Tibial nerve (tissue), 4 donors: ENCODE measurements around the gene TMED6. TPM values are rescaled to one million over a fixed set of nuclear protein-coding genes. Genes with fewer than 3 reads are reported as not detected.
A peak's percentile ranks its signal among the peaks of the same experiment; 100 is the strongest.

Experiments used
- DNase-seq, 2 donors: peaks; one replicate each; pipeline ENCODE4 v3.0.0-alpha.2; 2019; ENCODE audit warnings: low spot score in 2 of 2
- H3K27ac ChIP-seq, 4 donors: fragments of 200-600 bp; sonication (generic) in 3 of 4; one replicate each; pipeline ENCODE4 v1.5.1; 2017 to 2019; ENCODE audit warnings: mild to moderate bottlenecking in 1 of 4
- H3K27me3 ChIP-seq, 2 donors: fragments of 200-600 bp; sonication (generic) in 1 of 2; one replicate each; pipeline versions ENCODE4 v1.5.1 to v1.6.0; 2017 to 2019
- H3K36me3 ChIP-seq, 3 donors: fragments of 200-600 bp; sonication (generic); one replicate each; pipeline ENCODE4 v1.5.1; 2018 to 2019
- H3K4me1 ChIP-seq, 4 donors: fragments of 200-600 bp; sonication (generic) in 3 of 4; one replicate each; pipeline ENCODE4 v1.5.1; 2017 to 2019
- H3K4me3 ChIP-seq, 4 donors: fragments of 200-600 bp; sonication (generic) in 3 of 4; one replicate each; pipeline ENCODE4 v1.5.1; 2017 to 2019; ENCODE audit warnings: mild to moderate bottlenecking in 1 of 4, moderate library complexity in 1 of 4
- H3K9me3 ChIP-seq, 4 donors: fragments of 200-600 bp; sonication (generic) in 3 of 4; one replicate each; pipeline ENCODE4 v1.5.1; 2017 to 2019
- EP300 ChIP-seq, 2 donors: sonication (generic); formaldehyde crosslinking; IDR thresholded peaks; one replicate each; pipeline ENCODE4 v1.6.1; 2017; ENCODE audit warnings: antibody characterized with exemption in 2 of 2, mild to moderate bottlenecking in 1 of 2
- POLR2A ChIP-seq, 2 donors: fragments of 450-650 bp; IDR thresholded peaks; one replicate each; pipeline ENCODE4 v1.6.1; 2017; ENCODE audit warnings: antibody characterized with exemption in 2 of 2, mild to moderate bottlenecking in 2 of 2, moderate library complexity in 2 of 2
- WGBS, 2 donors: methylation state at CpG; one replicate each; pipeline ENCODE4 v1.1.5; 2018; 5-methylcytosine and 5-hydroxymethylcytosine counted together
- total RNA-seq, 4 donors: library from RNA; depleted of rRNA; stranded (reverse); fragments of >200 nt; gene quantifications; one replicate each; pipeline ENCODE4 v1.1.0, GENCODE V29; 2016
- TF ChIP-seq, protein P1 (sequence below), 5 experiments: fragments of 200-600 bp in 3 of 5; fragments of 450-650 bp in 2 of 5; sonication (generic) in 3 of 5; IDR thresholded peaks; one replicate each; pipeline ENCODE4 v1.5.1; 2016 to 2019; ENCODE audit warnings: antibody characterized with exemption in 5 of 5, mild to moderate bottlenecking in 3 of 5, moderate library complexity in 2 of 5

Gene TMED6
- not detected for total RNA-seq

DNA sequence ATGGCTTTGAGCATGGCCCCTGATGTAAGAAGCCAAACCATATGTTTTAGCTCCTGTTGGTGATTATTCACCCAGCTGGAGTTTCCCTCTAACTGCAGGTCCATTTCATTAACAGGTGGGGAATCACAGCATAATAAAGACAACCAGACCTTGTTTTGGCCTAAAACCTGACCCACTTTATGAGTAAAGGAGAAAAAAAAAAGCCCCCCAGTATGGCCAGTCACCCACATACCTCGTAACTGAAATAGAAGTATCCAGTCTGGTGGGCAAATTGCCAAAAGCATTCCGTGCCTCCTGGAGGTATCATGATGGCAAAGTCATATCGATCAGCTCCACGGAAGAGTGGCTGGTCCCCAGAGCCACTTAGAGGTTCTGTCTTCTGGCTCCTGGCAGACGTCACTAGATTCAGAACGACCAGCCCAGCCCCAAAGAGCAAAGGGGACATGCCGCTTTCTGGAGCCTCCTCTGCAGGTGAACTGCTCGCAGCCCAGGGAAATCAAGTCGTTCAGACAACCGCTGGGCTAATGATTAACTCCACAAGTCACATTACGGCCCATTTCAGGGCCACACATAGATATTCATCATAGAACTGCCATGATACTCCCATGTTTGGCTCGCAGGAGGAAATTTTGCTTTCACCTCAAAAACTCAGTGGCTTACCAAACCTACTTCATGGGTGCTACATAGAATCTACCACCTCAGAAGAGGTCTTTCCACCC, at the start of gene TMED6:
TSS of gene TMED6 (minus strand) at position 478 of the 719 bp plus-strand sequence. CDS start at position 445, 33 bp downstream.
- 67% methylated on average over 12 of the region's 12 CpGs for WGBS, 2 donors
- Histone ChIP-seq H3K4me1 (no peaks in the 10 kb centered on the region), H3K4me3 (no peak within 1 kb of the TSS), H3K36me3 (peaks cover 0 to 73% (median 4%) of the 10 kb centered on the region in 3 donors), H3K9me3 (no peaks in the 10 kb centered on the region), H3K27me3 (no peaks in the 10 kb centered on the region), H3K27ac (no peak within 1 kb of the TSS)
- DNase-seq, result no peak
- TF ChIP-seq POLR2A (IDR thresholded peaks at IDR 0.05) (no peak), EP300 (IDR thresholded peaks at IDR 0.05) (no peak)
- TF ChIP-seq, protein P1, sequence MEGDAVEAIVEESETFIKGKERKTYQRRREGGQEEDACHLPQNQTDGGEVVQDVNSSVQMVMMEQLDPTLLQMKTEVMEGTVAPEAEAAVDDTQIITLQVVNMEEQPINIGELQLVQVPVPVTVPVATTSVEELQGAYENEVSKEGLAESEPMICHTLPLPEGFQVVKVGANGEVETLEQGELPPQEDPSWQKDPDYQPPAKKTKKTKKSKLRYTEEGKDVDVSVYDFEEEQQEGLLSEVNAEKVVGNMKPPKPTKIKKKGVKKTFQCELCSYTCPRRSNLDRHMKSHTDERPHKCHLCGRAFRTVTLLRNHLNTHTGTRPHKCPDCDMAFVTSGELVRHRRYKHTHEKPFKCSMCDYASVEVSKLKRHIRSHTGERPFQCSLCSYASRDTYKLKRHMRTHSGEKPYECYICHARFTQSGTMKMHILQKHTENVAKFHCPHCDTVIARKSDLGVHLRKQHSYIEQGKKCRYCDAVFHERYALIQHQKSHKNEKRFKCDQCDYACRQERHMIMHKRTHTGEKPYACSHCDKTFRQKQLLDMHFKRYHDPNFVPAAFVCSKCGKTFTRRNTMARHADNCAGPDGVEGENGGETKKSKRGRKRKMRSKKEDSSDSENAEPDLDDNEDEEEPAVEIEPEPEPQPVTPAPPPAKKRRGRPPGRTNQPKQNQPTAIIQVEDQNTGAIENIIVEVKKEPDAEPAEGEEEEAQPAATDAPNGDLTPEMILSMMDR (IDR thresholded peaks at IDR 0.05), result no peak

DNA sequence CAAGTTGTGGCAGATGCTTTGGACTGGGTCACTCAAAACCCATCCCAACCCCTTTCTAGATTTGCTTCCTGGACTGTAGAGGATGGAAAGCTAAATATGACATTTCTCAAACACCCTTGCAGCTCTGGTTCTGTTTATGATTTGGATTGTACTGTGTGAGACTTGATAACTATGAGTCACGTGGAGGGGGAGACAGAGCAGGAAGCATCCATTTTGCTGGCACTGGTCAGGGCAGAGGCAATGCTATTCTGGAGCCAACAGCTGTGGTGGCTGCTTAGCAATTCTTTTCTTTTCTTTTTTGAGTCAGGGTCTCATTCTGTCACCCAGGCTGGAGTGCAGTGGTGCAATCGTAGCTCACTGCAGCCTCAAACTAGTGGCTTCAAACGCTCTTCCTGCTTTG, 47.8 kb upstream of the TMED6 start:
- DNase-seq, result no peak
- Histone ChIP-seq H3K4me3 (no peak overlapping the region), H3K36me3 (no peaks in the 10 kb centered on the region), H3K27ac (no peak overlapping the region), H3K27me3 (no peaks in the 10 kb centered on the region), H3K9me3 (no peaks in the 10 kb centered on the region), H3K4me1 (peaks cover 0 to 44% (median 20%) of the 10 kb centered on the region in 4 donors)
- TF ChIP-seq, protein P1 (IDR thresholded peaks at IDR 0.05), result no peak
- TF ChIP-seq POLR2A (IDR thresholded peaks at IDR 0.05), result no peak
- no peak for TF ChIP-seq EP300 (IDR thresholded peaks at IDR 0.05)
- 71 to 73% methylated on average over 3 of the region's 3 CpGs for WGBS, 2 donors

DNA sequence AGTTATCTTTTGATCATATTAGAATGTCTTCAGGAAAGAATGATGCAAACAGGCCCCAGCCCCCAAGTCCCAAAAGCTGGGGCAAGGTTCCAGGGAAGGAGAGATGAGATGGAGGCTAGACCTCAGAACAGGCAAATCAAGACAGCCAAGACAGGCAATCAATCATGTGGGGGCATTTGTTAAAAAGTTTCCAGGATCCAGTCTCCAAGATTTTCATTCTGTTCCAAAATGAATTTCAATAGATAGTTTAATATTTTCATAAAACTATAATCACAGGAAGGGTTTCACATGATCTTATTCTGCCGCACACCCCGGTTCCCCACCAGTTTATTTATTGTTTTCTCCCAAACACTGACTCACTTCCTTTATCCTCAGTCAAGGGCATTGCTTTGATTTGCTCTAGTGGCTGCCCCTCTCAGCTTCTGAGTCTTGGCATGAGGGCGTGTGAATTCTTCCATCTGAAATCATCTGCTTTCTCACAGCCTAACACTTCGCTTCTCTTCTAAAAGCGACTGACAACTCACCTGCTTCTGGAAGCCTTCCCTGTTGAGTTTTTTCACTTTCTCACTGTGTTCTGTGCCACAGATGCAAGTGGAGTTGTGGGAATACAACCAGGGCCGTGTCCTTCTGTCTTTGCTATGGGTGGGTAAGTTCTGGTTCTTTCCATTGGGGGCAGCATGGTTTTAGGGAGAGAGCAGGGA, 46.4 kb upstream of the TMED6 start:
- peak in 1 of 2 donors; percentile 57 for DNase-seq
- Histone ChIP-seq H3K9me3 (no peaks in the 10 kb centered on the region), H3K36me3 (no peaks in the 10 kb centered on the region), H3K4me1 (peaks cover 0 to 36% (median 16%) of the 10 kb centered on the region in 4 donors), H3K27ac (peak overlapping the region; percentile 77 to 93 (median 89)), H3K27me3 (no peaks in the 10 kb centered on the region), H3K4me3 (no peak overlapping the region)
- WGBS, 2 donors, result 26 to 33% methylated on average over 6 of the region's 6 CpGs
- TF ChIP-seq, protein P1 (IDR thresholded peaks at IDR 0.05), result peak; percentile 39 to 74 (median 57)
- TF ChIP-seq POLR2A (IDR thresholded peaks at IDR 0.05) (no peak), EP300 (IDR thresholded peaks at IDR 0.05) (peak in 1 of 2 donors; percentile 30)

GRCh38 chr16:69396187-69397061, 44.8 kb upstream of the TMED6 start:
- no peaks in the 10 kb centered on the region for H3K27me3 ChIP-seq
- H3K9me3 ChIP-seq, result no peaks in the 10 kb centered on the region
- H3K27ac ChIP-seq, result peak overlapping the region; percentile 77 to 93 (median 89)
- H3K4me3 ChIP-seq, result peak overlapping the region in 1 of 4 donors; percentile 2
- H3K36me3 ChIP-seq, result no peaks in the 10 kb centered on the region
- H3K4me1 ChIP-seq, result peaks cover 0 to 36% (median 16%) of the 10 kb centered on the region in 4 donors
- WGBS, 2 donors, result 7 to 11% methylated on average over 13 of the region's 13 CpGs
- TF ChIP-seq EP300 (IDR thresholded peaks at IDR 0.05) (peak; percentile 27 to 80), POLR2A (IDR thresholded peaks at IDR 0.05) (no peak)
- TF ChIP-seq, protein P1 (IDR thresholded peaks at IDR 0.05), result peak in 4 of 5 experiments; percentile 51 to 90 (median 66)
- DNase-seq, result peak; percentile 57 to 94
